Osteocyte (in vitro differentiated cells): ENCODE data around the gene FAM228B. TPM values are rescaled to one million over a fixed set of nuclear protein-coding genes. Genes with fewer than 3 reads are reported as not detected.

Source experiments
- DNase-seq: peaks from one replicate; pipeline ENCODE4 v3.0.0; 2021; ENCODE audit warnings: mixed read lengths; ENCODE audit not compliant: unreplicated experiment; ENCODE audit errors: extremely low spot score
- H3K27ac Mint-ChIP-seq: one replicate; pipeline ENCODE4 v1.8.0; 2021; ENCODE audit warnings: mild to moderate bottlenecking, mixed read lengths; ENCODE audit not compliant: unreplicated experiment
- H3K27me3 Mint-ChIP-seq: one replicate; pipeline ENCODE4 v1.8.0; 2021; ENCODE audit warnings: mixed read lengths; ENCODE audit not compliant: unreplicated experiment
- H3K36me3 Mint-ChIP-seq: one replicate; pipeline ENCODE4 v1.8.0; 2021; ENCODE audit warnings: mixed read lengths; ENCODE audit not compliant: unreplicated experiment
- H3K4me1 Mint-ChIP-seq: one replicate; pipeline ENCODE4 v1.8.0; 2021; ENCODE audit warnings: mixed read lengths; ENCODE audit not compliant: unreplicated experiment
- H3K4me3 Mint-ChIP-seq: one replicate; pipeline ENCODE4 v1.8.0; 2021; ENCODE audit warnings: mild to moderate bottlenecking, moderate library complexity, mixed read lengths; ENCODE audit not compliant: unreplicated experiment
- H3K9me3 Mint-ChIP-seq: one replicate; pipeline ENCODE4 v1.8.0; 2021; ENCODE audit warnings: mixed read lengths; ENCODE audit not compliant: unreplicated experiment
- total RNA-seq: library from RNA; stranded (reverse); gene quantifications from 2 replicates; pipeline ENCODE4 v1.2.1, GENCODE V29; 2021
- TF ChIP-seq, protein P1 (sequence below): fragments of 200-600 bp; sonication (generic); IDR thresholded peaks from 2 replicates; pipeline ENCODE4 v1.5.0; 2021; ENCODE audit warnings: antibody characterized with exemption, mild to moderate bottlenecking, moderate library complexity

FAM228B gene
- total RNA-seq, 1 donor from 2014 or later, result 19.5 TPM

- Mint-ChIP-seq H3K9me3 (peaks cover 25% of the 10 kb centered on the region), H3K27ac (no peak overlapping the region), H3K4me1 (peaks cover 11% of the 10 kb centered on the region), H3K4me3 (no peak overlapping the region), H3K36me3 (peaks cover 16% of the 10 kb centered on the region), H3K27me3 (no peaks in the 10 kb centered on the region)
- no peak for DNase-seq
- TF ChIP-seq, protein P1, sequence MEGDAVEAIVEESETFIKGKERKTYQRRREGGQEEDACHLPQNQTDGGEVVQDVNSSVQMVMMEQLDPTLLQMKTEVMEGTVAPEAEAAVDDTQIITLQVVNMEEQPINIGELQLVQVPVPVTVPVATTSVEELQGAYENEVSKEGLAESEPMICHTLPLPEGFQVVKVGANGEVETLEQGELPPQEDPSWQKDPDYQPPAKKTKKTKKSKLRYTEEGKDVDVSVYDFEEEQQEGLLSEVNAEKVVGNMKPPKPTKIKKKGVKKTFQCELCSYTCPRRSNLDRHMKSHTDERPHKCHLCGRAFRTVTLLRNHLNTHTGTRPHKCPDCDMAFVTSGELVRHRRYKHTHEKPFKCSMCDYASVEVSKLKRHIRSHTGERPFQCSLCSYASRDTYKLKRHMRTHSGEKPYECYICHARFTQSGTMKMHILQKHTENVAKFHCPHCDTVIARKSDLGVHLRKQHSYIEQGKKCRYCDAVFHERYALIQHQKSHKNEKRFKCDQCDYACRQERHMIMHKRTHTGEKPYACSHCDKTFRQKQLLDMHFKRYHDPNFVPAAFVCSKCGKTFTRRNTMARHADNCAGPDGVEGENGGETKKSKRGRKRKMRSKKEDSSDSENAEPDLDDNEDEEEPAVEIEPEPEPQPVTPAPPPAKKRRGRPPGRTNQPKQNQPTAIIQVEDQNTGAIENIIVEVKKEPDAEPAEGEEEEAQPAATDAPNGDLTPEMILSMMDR, result no peak
These were observed 12.5 kb upstream of the FAM228B start for GRCh38 chr2:24110660-24111303.

DNA sequence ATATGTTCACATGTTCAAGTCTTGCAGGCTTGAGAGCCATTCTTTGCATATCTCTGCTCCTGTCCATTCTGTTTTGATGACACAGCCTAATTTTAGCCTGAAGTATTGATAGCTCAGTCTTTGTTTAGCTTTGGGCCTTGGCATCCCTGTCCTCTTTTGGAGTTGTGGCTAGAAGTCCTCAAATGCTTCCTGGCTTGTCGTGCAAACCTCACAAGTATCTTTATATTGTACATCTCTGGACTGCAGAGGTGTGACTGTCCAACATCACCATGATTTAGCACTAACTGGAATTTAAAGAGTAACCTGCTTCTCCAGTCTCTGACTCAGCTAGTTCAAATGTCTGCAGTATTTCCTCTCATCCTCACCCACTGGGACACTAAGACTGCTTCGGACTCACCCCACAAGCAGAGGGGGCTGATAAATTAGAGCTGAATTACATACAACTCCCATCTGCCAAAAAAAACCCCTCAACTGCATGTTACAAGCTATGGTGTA is 11.8 kb upstream of the FAM228B start:
- Mint-ChIP-seq H3K4me1 (peaks cover 11% of the 10 kb centered on the region), H3K36me3 (peaks cover 14% of the 10 kb centered on the region), H3K9me3 (peaks cover 24% of the 10 kb centered on the region), H3K4me3 (no peak overlapping the region), H3K27me3 (no peaks in the 10 kb centered on the region), H3K27ac (peak overlapping the region; percentile 6)
- DNase-seq, result no peak
- TF ChIP-seq, protein P1, result no peak

- H3K4me1 Mint-ChIP-seq, result peaks cover 11% of the 10 kb centered on the region
- DNase-seq, result no peak
- TF ChIP-seq, protein P1, result no peak
- no peak overlapping the region for H3K27ac Mint-ChIP-seq
- no peaks in the 10 kb centered on the region for H3K27me3 Mint-ChIP-seq
- H3K4me3 Mint-ChIP-seq, result no peak overlapping the region
- H3K9me3 Mint-ChIP-seq, result peaks cover 4% of the 10 kb centered on the region
- peaks cover 9% of the 10 kb centered on the region for H3K36me3 Mint-ChIP-seq
These were observed 8.2 kb upstream of the FAM228B start for GRCh38 chr2:24115057-24115456.

GRCh38 chr2:24117902-24118301 is 5.4 kb upstream of the FAM228B start:
- TF ChIP-seq, protein P1, result no peak
- Mint-ChIP-seq H3K4me1 (peaks cover 9% of the 10 kb centered on the region), H3K4me3 (no peak overlapping the region), H3K27me3 (no peaks in the 10 kb centered on the region), H3K27ac (no peak overlapping the region), H3K9me3 (peaks cover 4% of the 10 kb centered on the region), H3K36me3 (peaks cover 11% of the 10 kb centered on the region)
- no peak for DNase-seq

DNA sequence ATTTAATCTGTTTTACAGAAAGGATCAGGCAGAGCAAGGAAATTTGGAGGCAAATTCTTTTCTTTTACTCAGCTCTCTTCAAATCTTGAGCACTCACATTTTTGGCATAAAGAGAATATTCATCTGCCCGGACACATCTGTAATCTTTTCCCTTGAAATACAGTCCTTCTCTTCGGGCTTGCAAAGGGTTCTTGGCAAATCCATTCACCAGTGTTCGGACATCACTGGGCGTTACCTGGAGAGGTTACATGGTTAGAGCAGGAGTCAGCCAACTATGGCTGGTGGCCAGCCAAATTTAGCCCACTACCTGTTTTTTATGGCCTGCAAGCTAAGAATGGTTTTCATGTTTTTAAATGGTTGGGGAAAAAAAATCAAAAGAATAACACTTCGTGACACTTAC is 2.2 kb upstream of the FAM228B start:
- Mint-ChIP-seq H3K27me3 (no peaks in the 10 kb centered on the region), H3K27ac (no peak overlapping the region), H3K36me3 (peaks cover 2% of the 10 kb centered on the region), H3K4me1 (peaks cover 23% of the 10 kb centered on the region), H3K9me3 (no peaks in the 10 kb centered on the region), H3K4me3 (no peak overlapping the region)
- TF ChIP-seq, protein P1, result no peak
- no peak for DNase-seq
